Ecto neural progenitor cell (in vitro differentiated cells): ENCODE data around the gene PLCH2.
"Not testable (repeated sequence)": the region's sequence is repeated elsewhere in the genome, so short reads cannot be mapped to it uniquely, and the experiment has no call there.

ENCODE experiments used
- DNase-seq: peaks from one replicate; pipeline ENCODE4 v3.0.0-alpha.2; 2018; ENCODE audit warnings: low spot score

Gene PLCH2

GRCh38 chr1:2544875-2545640 is 69.0 kb downstream of the PLCH2 start:
- DNase-seq, result peak; percentile 88

- DNase-seq, result peak; percentile 96
Measured at GRCh38 chr1:2545754-2546514, 69.8 kb downstream of the PLCH2 start.

GRCh38 chr1:2546515-2547209 is 70.6 kb downstream of the PLCH2 start:
- peak; percentile 85 for DNase-seq

- DNase-seq, result no peak
Measured at GRCh38 chr1:2547210-2548067, 71.3 kb downstream of the PLCH2 start.

GRCh38 chr1:2548068-2548589 is 72.0 kb downstream of the PLCH2 start:
- DNase-seq, result peak; percentile 88

- DNase-seq, result not testable (repeated sequence)
Measured at GRCh38 chr1:2549367-2550029, 73.4 kb downstream of the PLCH2 start.

GRCh38 chr1:2550309-2550861 is 74.3 kb downstream of the PLCH2 start:
- not testable (repeated sequence) for DNase-seq

GRCh38 chr1:2551544-2551943 is 75.5 kb downstream of the PLCH2 start:
- not testable (repeated sequence) for DNase-seq

GRCh38 chr1:2552189-2552588 is 76.1 kb downstream of the PLCH2 start:
- DNase-seq, result no peak

- not testable (repeated sequence) for DNase-seq
Measured at GRCh38 chr1:2553076-2553475, 77.0 kb downstream of the PLCH2 start.

GRCh38 chr1:2553871-2554620 is 78.0 kb downstream of the PLCH2 start:
- DNase-seq, result no peak

GRCh38 chr1:2554621-2555387 is 78.7 kb downstream of the PLCH2 start:
- no peak for DNase-seq
